ENCODE data around the gene FRY.

DNA sequence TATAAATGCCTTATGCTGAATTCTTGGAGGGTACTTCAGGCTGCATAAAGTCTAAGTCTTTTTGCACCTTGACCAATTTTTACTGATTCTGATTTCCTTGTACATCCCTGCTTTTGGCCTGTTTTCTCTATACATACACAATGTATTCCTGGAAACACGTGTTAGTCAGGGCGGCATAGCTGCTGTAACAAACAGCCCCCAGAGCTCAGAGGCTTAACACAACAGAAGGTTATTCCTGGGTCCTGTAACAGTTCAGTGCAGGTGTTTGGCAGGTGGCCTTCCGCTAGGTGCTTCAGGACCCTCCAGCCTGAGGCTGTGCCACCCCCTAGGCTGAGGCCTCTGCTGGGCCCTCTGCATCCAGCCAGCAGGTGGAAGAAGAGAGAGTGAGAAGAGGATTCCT is 200.7 kb downstream of the FRY start:
- TF ChIP-seq, protein P1, sequence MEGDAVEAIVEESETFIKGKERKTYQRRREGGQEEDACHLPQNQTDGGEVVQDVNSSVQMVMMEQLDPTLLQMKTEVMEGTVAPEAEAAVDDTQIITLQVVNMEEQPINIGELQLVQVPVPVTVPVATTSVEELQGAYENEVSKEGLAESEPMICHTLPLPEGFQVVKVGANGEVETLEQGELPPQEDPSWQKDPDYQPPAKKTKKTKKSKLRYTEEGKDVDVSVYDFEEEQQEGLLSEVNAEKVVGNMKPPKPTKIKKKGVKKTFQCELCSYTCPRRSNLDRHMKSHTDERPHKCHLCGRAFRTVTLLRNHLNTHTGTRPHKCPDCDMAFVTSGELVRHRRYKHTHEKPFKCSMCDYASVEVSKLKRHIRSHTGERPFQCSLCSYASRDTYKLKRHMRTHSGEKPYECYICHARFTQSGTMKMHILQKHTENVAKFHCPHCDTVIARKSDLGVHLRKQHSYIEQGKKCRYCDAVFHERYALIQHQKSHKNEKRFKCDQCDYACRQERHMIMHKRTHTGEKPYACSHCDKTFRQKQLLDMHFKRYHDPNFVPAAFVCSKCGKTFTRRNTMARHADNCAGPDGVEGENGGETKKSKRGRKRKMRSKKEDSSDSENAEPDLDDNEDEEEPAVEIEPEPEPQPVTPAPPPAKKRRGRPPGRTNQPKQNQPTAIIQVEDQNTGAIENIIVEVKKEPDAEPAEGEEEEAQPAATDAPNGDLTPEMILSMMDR (IDR thresholded peaks at IDR 0.05), result no peak
- TF ChIP-seq EZH2 (IDR thresholded peaks at IDR 0.05; ENCODE audit: borderline replicate concordance, insufficient read depth, low read depth, low read length, poor library complexity, severe bottlenecking), result no peak

Data from B cell (primary cell).